A549 (cell line): Measurements from ENCODE around the gene KLF9. TPM values are rescaled to one million over a fixed set of nuclear protein-coding genes. Genes with fewer than 3 reads are reported as not detected.

Experiments
- BCL3 ChIP-seq: fragments of >200 bp; sonication (Bioruptor Twin); formaldehyde crosslinking; IDR thresholded peaks from 3 replicates; pipeline ENCODE4 v1.6.1; 2016
- BHLHE40 ChIP-seq: IDR thresholded peaks from 2 replicates; pipeline ENCODE4 v1.6.1; 2012; ENCODE audit warnings: low read depth, low read length, inconsistent platforms
- CBX8 ChIP-seq: fragments of 200-600 bp; sonication (generic); IDR thresholded peaks from 2 replicates; pipeline ENCODE4 v1.6.1; 2016
- CEBPB ChIP-seq, 2 experiments: fragments of >200 bp in 1 of 2; sonication (Bioruptor Twin) in 1 of 2; formaldehyde crosslinking in 1 of 2; IDR thresholded peaks; 2 replicates each; pipeline ENCODE4 v1.6.1; 2012 to 2016
- CHD4 ChIP-seq: fragments of 200-600 bp; sonication (generic); IDR thresholded peaks from 2 replicates; pipeline ENCODE4 v1.6.1; 2016; ENCODE audit warnings: antibody characterized with exemption, mild to moderate bottlenecking, borderline replicate concordance
- ESRRA ChIP-seq: fragments of 150-350 bp; IDR thresholded peaks from 2 replicates; pipeline ENCODE4 v1.6.1; 2014; ENCODE audit warnings: mild to moderate bottlenecking, low read length, borderline replicate concordance
- FOXS1 ChIP-seq: fragments of 250-450 bp; sonication (Bioruptor Pico); IDR thresholded peaks from 2 replicates; pipeline ENCODE4 v1.5.0; 2020; ENCODE audit warnings: mild to moderate bottlenecking, moderate library complexity
- GATA3 ChIP-seq: IDR thresholded peaks from 2 replicates; pipeline ENCODE4 v1.6.1; 2012; ENCODE audit warnings: borderline replicate concordance
- HDAC2 ChIP-seq: fragments of 200-600 bp; sonication (generic); IDR thresholded peaks from 2 replicates; pipeline ENCODE4 v1.6.1; 2016
- JUN ChIP-seq, 2 experiments: fragments of >200 bp; sonication (Bioruptor Twin); formaldehyde crosslinking; IDR thresholded peaks; 2 replicates in 1 of 2; 3 replicates in 1 of 2; pipeline ENCODE4 v1.6.1; 2016 to 2017
- KDM1A ChIP-seq: fragments of 200-600 bp; sonication (generic); IDR thresholded peaks from 2 replicates; pipeline ENCODE4 v1.6.1; 2016; ENCODE audit warnings: low read depth, mild to moderate bottlenecking
- KDM5A ChIP-seq: fragments of 200-600 bp; sonication (generic); IDR thresholded peaks from 2 replicates; pipeline ENCODE4 v1.6.1; 2016; ENCODE audit warnings: antibody characterized with exemption, mild to moderate bottlenecking
- MAFK ChIP-seq: fragments of 450-650 bp; IDR thresholded peaks from 2 replicates; pipeline ENCODE4 v1.6.1; 2014; ENCODE audit not compliant: partially characterized antibody
- NPAS2 ChIP-seq: fragments of 250-450 bp; sonication (Bioruptor Pico); IDR thresholded peaks from 2 replicates; pipeline ENCODE4 v1.8.0; 2022; ENCODE audit warnings: mild to moderate bottlenecking, moderate library complexity, borderline replicate concordance
- NR3C1 ChIP-seq: fragments of >200 bp; sonication (Bioruptor Twin); formaldehyde crosslinking; IDR thresholded peaks from 3 replicates; pipeline ENCODE4 v1.6.1; 2017
- PBX3 ChIP-seq: IDR thresholded peaks from 2 replicates; pipeline ENCODE4 v1.6.1; 2012
- POLR2AphosphoS2 ChIP-seq: conservative IDR thresholded peaks from 2 replicates; pipeline ENCODE4 v1.6.1; 2012; ENCODE audit warnings: low read length, improper control_type of control experiment, inconsistent platforms
- RCOR1 ChIP-seq: fragments of 150-350 bp; IDR thresholded peaks from 2 replicates; pipeline ENCODE4 v1.6.1; 2014; ENCODE audit warnings: antibody characterized with exemption, low read length, low read depth
- RNF2 ChIP-seq: fragments of 200-600 bp; sonication (generic); IDR thresholded peaks from 2 replicates; pipeline ENCODE4 v1.6.1; 2016; ENCODE audit warnings: low read depth, mild to moderate bottlenecking, antibody characterized with exemption, moderate library complexity, borderline replicate concordance
- TP53 ChIP-seq: fragments of 250-450 bp; sonication (Bioruptor Pico); IDR thresholded peaks from 2 replicates; pipeline ENCODE4 v1.5.0; 2021; ENCODE audit warnings: mild to moderate bottlenecking, moderate library complexity
- USF2 ChIP-seq: fragments of 450-650 bp; IDR thresholded peaks from 2 replicates; pipeline ENCODE4 v1.6.1; 2014; ENCODE audit warnings: antibody characterized with exemption
- ZNF302 ChIP-seq: fragments of 250-450 bp; sonication (Bioruptor Pico); IDR thresholded peaks from 2 replicates; pipeline ENCODE4 v1.9.0; 2021; ENCODE audit warnings: inconsistent platforms, mild to moderate bottlenecking, moderate library complexity
- ZSCAN20 ChIP-seq: fragments of 250-450 bp; sonication (Bioruptor Pico); IDR thresholded peaks from 2 replicates; pipeline ENCODE4 v1.8.0; 2022; ENCODE audit warnings: mild to moderate bottlenecking, moderate library complexity
- polyA plus RNA-seq, 4 experiments: library from polyadenylated mRNA; depleted of rRNA in 3 of 4; stranded (reverse); fragments of >200 nt; fragmentation: RNase III in 1 of 4; extraction: RNeasy Plus Mini Kit Qiagen cat#74134 plus additional on column Dnase treatment in 1 of 4; gene quantifications; 2 replicates in 3 of 4; 3 replicates in 1 of 4; pipeline ENCODE4 v1.2.3, GENCODE V29; 2011 to 2017
- TF ChIP-seq, protein P1 (sequence below): IDR thresholded peaks from 2 replicates; pipeline ENCODE4 v1.6.1; 2012
- TF ChIP-seq, protein P2 (sequence below): fragments of 150-350 bp; IDR thresholded peaks from 2 replicates; pipeline ENCODE4 v1.6.1; 2014; ENCODE audit warnings: low read depth, mild to moderate bottlenecking, low read length
- TF ChIP-seq, protein P3 (sequence below): fragments of >200 bp; sonication (Bioruptor Twin); formaldehyde crosslinking; IDR thresholded peaks from 3 replicates; pipeline ENCODE4 v1.5.1; 2016

Gene KLF9
- polyA plus RNA-seq, 2 of the 4 experiments (the other 2 are of a cell fraction) = 0.76 to 3.9 TPM

GRCh38 chr9:70413799-70414775 is at the start of gene KLF9 (continued):
- no peak for TF ChIP-seq NPAS2
- no peak for TF ChIP-seq CEBPB (IDR thresholded peaks at IDR 0.05)
- no peak for TF ChIP-seq KDM5A
- TF ChIP-seq JUN (IDR thresholded peaks at IDR 0.05) = peak in 1 of 2 experiments; percentile 23; a peak in 2 of 5 replicates
- 0 out of 2 replicates have a peak, but pooled peaks have one; percentile 9 for TF ChIP-seq GATA3
- TF ChIP-seq MAFK = no peak
- TF ChIP-seq USF2 = peak; percentile 8; the same call in 1 of the 2 replicates
- TF ChIP-seq CHD4 = no peak
- TF ChIP-seq TP53 (CRISPR knock-in tag) = no peak
- no peak for TF ChIP-seq ZSCAN20 (CRISPR knock-in tag)
- no peak for TF ChIP-seq NR3C1
- no peak for TF ChIP-seq RNF2
- no peak for TF ChIP-seq CBX8
- TF ChIP-seq, protein P1, sequence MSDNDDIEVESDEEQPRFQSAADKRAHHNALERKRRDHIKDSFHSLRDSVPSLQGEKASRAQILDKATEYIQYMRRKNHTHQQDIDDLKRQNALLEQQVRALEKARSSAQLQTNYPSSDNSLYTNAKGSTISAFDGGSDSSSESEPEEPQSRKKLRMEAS = peak; percentile 98
- no peak for TF ChIP-seq ESRRA
- TF ChIP-seq ZNF302 (CRISPR knock-in tag) = no peak
- no peak for TF ChIP-seq PBX3
- no peak for TF ChIP-seq FOXS1
- 0 out of 2 replicates have a peak, but pooled peaks have one; percentile 6 for TF ChIP-seq BHLHE40
- no peak for TF ChIP-seq KDM1A
- TF ChIP-seq POLR2AphosphoS2 = no peak
- TF ChIP-seq RCOR1 = no peak
- 0 out of 3 replicates have a peak, but pooled peaks have one; percentile 28 for TF ChIP-seq BCL3
- no peak for TF ChIP-seq HDAC2
- TF ChIP-seq, protein P2, sequence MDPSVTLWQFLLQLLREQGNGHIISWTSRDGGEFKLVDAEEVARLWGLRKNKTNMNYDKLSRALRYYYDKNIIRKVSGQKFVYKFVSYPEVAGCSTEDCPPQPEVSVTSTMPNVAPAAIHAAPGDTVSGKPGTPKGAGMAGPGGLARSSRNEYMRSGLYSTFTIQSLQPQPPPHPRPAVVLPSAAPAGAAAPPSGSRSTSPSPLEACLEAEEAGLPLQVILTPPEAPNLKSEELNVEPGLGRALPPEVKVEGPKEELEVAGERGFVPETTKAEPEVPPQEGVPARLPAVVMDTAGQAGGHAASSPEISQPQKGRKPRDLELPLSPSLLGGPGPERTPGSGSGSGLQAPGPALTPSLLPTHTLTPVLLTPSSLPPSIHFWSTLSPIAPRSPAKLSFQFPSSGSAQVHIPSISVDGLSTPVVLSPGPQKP = no peak
- TF ChIP-seq, protein P3, sequence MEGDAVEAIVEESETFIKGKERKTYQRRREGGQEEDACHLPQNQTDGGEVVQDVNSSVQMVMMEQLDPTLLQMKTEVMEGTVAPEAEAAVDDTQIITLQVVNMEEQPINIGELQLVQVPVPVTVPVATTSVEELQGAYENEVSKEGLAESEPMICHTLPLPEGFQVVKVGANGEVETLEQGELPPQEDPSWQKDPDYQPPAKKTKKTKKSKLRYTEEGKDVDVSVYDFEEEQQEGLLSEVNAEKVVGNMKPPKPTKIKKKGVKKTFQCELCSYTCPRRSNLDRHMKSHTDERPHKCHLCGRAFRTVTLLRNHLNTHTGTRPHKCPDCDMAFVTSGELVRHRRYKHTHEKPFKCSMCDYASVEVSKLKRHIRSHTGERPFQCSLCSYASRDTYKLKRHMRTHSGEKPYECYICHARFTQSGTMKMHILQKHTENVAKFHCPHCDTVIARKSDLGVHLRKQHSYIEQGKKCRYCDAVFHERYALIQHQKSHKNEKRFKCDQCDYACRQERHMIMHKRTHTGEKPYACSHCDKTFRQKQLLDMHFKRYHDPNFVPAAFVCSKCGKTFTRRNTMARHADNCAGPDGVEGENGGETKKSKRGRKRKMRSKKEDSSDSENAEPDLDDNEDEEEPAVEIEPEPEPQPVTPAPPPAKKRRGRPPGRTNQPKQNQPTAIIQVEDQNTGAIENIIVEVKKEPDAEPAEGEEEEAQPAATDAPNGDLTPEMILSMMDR = no peak
